Glomerular endothelial cell (primary cell): ENCODE results near the gene TULP4. TPM values are rescaled to one million over a fixed set of nuclear protein-coding genes. Genes with fewer than 3 reads are reported as not detected.
"Not testable (repeated sequence)": the region's sequence is repeated elsewhere in the genome, so short reads cannot be mapped to it uniquely, and the experiment has no call there.

ENCODE experiments used
- DNase-seq: peaks from one replicate; pipeline ENCODE4 v3.0.0-alpha.2; 2011; ENCODE audit warnings: low read depth, low spot score; ENCODE audit errors: extremely low read depth
- total RNA-seq: library from RNA; depleted of rRNA; stranded (reverse); fragments of >200 nt; gene quantifications from 2 replicates; pipeline ENCODE4 v1.2.3, GENCODE V29; 2015

Gene TULP4
- total RNA-seq, 1 donor from 2014 or later = 55.1 TPM

DNA sequence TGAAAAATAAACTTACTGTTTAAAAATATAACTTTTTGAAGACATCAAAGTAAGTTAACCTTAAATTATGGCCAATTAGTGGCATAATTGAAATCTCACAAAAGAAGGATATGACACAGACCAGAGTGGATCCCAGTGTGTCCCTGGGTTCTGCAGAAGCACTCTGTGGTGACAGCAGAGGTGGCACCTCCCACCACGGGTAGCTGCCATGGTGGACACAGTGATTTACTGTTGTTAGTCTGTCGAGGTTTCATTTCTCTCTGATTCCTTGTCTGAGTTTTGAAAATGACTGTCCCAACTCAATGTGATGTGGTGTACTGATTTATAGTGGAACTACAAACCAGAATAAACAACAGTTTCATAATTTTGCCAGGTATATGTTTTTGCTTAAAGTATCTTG lies 76.5 kb downstream of the TULP4 start:
- DNase-seq = no peak

GRCh38 chr6:158389193-158389919 lies 77.1 kb downstream of the TULP4 start:
- no peak for DNase-seq

GRCh38 chr6:158391276-158391675 lies 79.0 kb downstream of the TULP4 start:
- no peak for DNase-seq

GRCh38 chr6:158391977-158392376 lies 79.7 kb downstream of the TULP4 start:
- DNase-seq = not testable (repeated sequence)

DNA sequence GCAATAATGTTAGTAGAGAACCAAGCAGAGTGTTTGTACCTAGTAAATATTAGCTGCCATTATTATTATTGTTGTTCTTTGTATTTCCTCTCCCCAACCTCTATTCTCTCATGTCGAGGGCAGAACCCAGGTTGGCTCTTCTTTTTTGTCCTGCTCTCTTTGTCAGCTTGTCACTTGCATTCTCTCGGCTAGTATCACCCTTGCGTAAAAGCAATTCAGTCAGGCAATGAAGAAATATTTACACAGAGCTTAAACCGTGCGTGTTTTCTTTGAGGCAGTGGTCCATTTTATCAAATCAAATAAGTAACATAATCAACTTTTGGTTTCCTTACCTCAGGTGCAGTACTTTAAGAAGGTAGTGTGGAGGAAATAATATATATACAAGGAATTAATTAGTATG lies 83.9 kb downstream of the TULP4 start:
- DNase-seq = no peak

DNA sequence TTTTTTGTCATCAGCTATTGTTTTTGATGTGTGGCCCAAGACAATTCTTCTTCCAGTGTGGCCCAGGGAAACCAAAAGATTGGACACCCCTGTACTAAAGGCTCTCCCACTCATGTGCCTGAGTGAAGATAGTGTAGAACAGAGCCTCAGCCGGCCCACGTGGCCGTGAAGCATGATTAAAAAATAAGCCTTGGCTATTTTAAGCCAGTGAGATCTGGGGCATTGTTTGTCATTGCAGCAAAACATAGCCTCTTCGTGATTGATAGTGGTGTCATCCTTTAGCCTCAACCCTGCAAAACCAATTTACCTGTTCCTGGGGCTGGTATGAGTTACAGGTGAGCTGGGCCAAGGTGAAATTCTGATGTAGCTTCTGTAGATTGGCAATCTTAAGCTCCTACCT lies 85.3 kb downstream of the TULP4 start:
- no peak for DNase-seq

- no peak for DNase-seq
Observed at GRCh38 chr6:158398252-158399024, 86.2 kb downstream of the TULP4 start.

GRCh38 chr6:158399040-158399700 lies 86.9 kb downstream of the TULP4 start:
- DNase-seq = no peak

DNA sequence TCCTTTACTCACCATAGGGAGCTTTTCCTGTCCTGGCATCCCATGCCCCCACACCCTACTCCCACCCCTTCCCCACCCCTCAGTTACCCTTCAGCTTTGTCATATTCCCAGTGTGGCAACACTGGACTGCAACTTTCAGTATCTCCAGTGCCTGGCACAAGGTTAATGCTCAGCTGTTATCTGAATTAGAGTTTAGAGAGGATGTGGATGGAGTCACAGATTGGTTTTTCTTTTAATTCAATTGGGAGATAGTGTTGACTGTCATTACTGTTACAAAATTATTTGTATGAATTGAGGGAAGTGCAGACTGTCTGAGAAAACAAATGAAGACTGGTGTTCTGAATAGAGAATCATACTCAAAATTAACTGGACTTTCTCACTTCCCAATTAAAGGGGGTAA lies 89.9 kb downstream of the TULP4 start:
- no peak for DNase-seq

DNA sequence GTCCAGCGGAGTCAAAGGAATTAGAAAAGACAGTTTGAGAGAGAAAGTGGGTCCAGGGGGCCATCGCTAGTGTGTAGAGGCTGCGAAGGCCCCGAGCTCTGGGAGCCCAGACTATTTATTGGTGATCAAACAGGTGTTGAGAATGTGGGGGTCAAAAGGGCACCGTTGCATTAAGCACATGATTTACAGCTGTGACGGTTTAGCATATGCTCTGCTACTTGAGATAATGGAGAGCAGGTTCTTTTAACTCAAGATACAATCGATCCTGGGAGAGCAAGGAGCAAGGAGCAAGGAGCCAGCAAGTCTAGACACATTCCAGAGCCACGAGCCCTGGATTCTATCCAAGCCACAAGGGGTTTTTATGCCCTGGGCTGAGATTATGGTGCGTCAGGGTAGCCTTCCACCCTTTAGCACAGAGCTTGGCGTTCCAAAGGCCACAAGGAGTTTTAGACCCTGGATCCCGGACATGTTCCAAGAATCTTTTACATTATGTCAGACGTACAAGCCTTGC lies 93.1 kb downstream of the TULP4 start:
- DNase-seq = not testable (repeated sequence)

GRCh38 chr6:158405933-158406332 lies 93.7 kb downstream of the TULP4 start:
- DNase-seq = no peak

- DNase-seq = no peak
Observed at GRCh38 chr6:158406736-158407135, 94.5 kb downstream of the TULP4 start.

- DNase-seq = no peak
Observed at GRCh38 chr6:158408013-158408412, 95.7 kb downstream of the TULP4 start.

- no peak for DNase-seq
Observed at GRCh38 chr6:158408552-158409130, 96.4 kb downstream of the TULP4 start.

- no peak for DNase-seq
Observed at GRCh38 chr6:158409451-158409850, 97.2 kb downstream of the TULP4 start.

DNA sequence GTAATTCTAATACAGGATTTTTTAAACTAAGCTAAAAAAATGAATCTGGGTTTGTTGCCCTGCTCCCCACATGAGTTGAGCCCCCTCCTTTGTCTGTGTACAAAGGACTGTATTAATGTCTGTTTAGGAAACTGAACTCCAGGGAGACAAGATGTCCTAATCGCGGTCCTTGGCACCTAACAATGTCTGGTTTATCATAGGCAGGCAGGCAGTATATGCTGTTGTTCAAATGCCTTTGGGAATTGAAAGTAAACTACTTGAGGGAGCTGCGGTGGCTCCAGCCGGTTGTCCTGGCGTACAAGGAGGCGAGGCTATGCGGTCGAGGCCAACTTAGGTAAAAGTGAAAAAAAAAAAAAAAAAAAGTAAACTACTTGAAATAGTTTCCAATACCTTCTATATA lies 98.5 kb downstream of the TULP4 start:
- DNase-seq = no peak

- no peak for DNase-seq
Observed at GRCh38 chr6:158411998-158412397, 99.7 kb downstream of the TULP4 start.

GRCh38 chr6:158413028-158413427 lies 100.8 kb downstream of the TULP4 start:
- DNase-seq = no peak

GRCh38 chr6:158413814-158414565 lies 101.7 kb downstream of the TULP4 start:
- DNase-seq = no peak

- DNase-seq = no peak
Observed at GRCh38 chr6:158414851-158415262, 102.6 kb downstream of the TULP4 start.
